Sigmoid colon (tissue), 7 donors: Measurements from ENCODE around the gene PODNL1. TPM values are rescaled to one million over a fixed set of nuclear protein-coding genes. Genes with fewer than 3 reads are reported as not detected.
A peak's percentile ranks its signal among the peaks of the same experiment; 100 is the strongest.

ENCODE experiments used
- DNase-seq: peaks from one replicate; pipeline ENCODE4 v3.0.0-alpha.2; 2019
- H3K27ac ChIP-seq, 4 donors: fragments of 200-600 bp; sonication (generic); one replicate each; pipeline ENCODE4 v1.5.1; 2016 to 2019; ENCODE audit warnings: mild to moderate bottlenecking in 1 of 4
- H3K27me3 ChIP-seq, 3 donors: fragments of 200-600 bp; sonication (generic); one replicate each; pipeline ENCODE4 v1.5.1; 2019; ENCODE audit warnings: mild to moderate bottlenecking in 1 of 3
- H3K36me3 ChIP-seq, 4 donors: fragments of 200-600 bp; sonication (generic); one replicate each; pipeline ENCODE4 v1.5.1; 2016 to 2019
- H3K4me1 ChIP-seq, 4 donors: fragments of 200-600 bp; sonication (generic); one replicate each; pipeline ENCODE4 v1.5.1; 2017 to 2019
- H3K4me3 ChIP-seq, 4 donors: fragments of 200-600 bp; sonication (generic); one replicate each; pipeline ENCODE4 v1.5.1; 2017 to 2019; ENCODE audit warnings: mild to moderate bottlenecking in 2 of 4, moderate library complexity in 1 of 4
- H3K9me3 ChIP-seq, 4 donors: fragments of 200-600 bp in 3 of 4; sonication (generic) in 3 of 4; one replicate each; pipeline versions ENCODE4 v1.5.1 to v1.6.1; 2013 to 2019
- CTCF ChIP-seq, 4 experiments: fragments of 450-650 bp in 3 of 4; fragments of 200-600 bp in 1 of 4; IDR thresholded peaks; one replicate each; pipeline ENCODE4 v1.5.1; 2016 to 2019; ENCODE audit warnings: antibody characterized with exemption in 4 of 4, mild to moderate bottlenecking in 3 of 4, moderate library complexity in 2 of 4
- EP300 ChIP-seq, 4 donors: sonication (generic); formaldehyde crosslinking; IDR thresholded peaks; one replicate each; pipeline ENCODE4 v1.6.1; 2017; ENCODE audit warnings: antibody characterized with exemption in 4 of 4
- POLR2A ChIP-seq, 2 donors: fragments of 450-650 bp; IDR thresholded peaks; one replicate each; pipeline ENCODE4 v1.6.1; 2016; ENCODE audit warnings: antibody characterized with exemption in 2 of 2, mild to moderate bottlenecking in 2 of 2, moderate library complexity in 2 of 2
- POLR2AphosphoS5 ChIP-seq, 4 donors: sonication (generic); formaldehyde crosslinking; IDR thresholded peaks; one replicate each; pipeline ENCODE4 v1.6.1; 2017; ENCODE audit warnings: antibody characterized with exemption in 4 of 4
- WGBS, 2 donors: extraction: QIAGEN DNeasy Blood & Tissue Kit; methylation state at CpG; one replicate each; pipeline ENCODE4 v1.1.7; 2013; 5-methylcytosine and 5-hydroxymethylcytosine counted together
- intact Hi-C: fragments of 100-400 bp; cut with DNase I; formaldehyde crosslinking; loops from one replicate; pipeline ENCODE4 v1.15.1; 2023
- polyA plus RNA-seq, 3 donors: library from polyadenylated mRNA; stranded (reverse); fragments of 200-250 nt; gene quantifications; one replicate each; pipeline ENCODE4 v1.2.3, GENCODE V29; 2013
- total RNA-seq, 4 donors: library from RNA; depleted of rRNA; stranded (reverse); fragments of >200 nt; gene quantifications; one replicate each; pipeline ENCODE4 v1.1.0, GENCODE V29; 2016
- donor health status: healthy with polysubstance abuse.
- donor health status: Bipolar disorder and iron deficiency.
- donor health status: healthy.

Gene PODNL1
- total and polyA plus RNA-seq, 7 donors: 2.5 to 5.4 (median 2.9) TPM; not detected in 4

GRCh38 chr19:13905634-13906520 is 32.3 kb downstream of the PODNL1 start, which contains the start of the genes BRME1 and CC2D1A:
Gene BRME1, minus strand, starts transcription at chr19:13906117. Its CDS starts 1,225 bp downstream, at chr19:13904892.
Gene CC2D1A, plus strand, starts transcription at chr19:13906201. Its CDS starts 241 bp downstream, at chr19:13906442.
- no peaks in the 10 kb centered on the region for H3K27me3 ChIP-seq
- DNase-seq: peak; percentile 95
- TF ChIP-seq POLR2A (IDR thresholded peaks at IDR 0.05) (peak in 1 of 2 donors; percentile 28), POLR2AphosphoS5 (IDR thresholded peaks at IDR 0.05) (peak; percentile 32 to 83 (median 66)), EP300 (IDR thresholded peaks at IDR 0.05) (no peak)
- peaks cover 0 to 15% (median 7%) of the 10 kb centered on the region in 4 donors for H3K36me3 ChIP-seq
- H3K9me3 ChIP-seq: no peaks in the 10 kb centered on the region
- peak within 1 kb of the TSS; percentile 56 to 76 (median 71) for H3K27ac ChIP-seq
- H3K4me3 ChIP-seq: peak within 1 kb of the TSS; percentile 68 to 89 (median 74)
- WGBS, 2 donors: 9 to 13% methylated on average over 86 of the region's 86 CpGs
- H3K4me1 ChIP-seq: peaks cover 0 to 24% (median 15%) of the 10 kb centered on the region in 4 donors
- intact Hi-C loops: no loop called here

GRCh38 chr19:13902993-13903555 is 35.1 kb downstream of the PODNL1 start:
- no peak for DNase-seq
- H3K9me3 ChIP-seq: no peaks in the 10 kb centered on the region
- H3K4me3 ChIP-seq: no peak overlapping the region
- intact Hi-C loops: no loop called here
- peaks cover 0 to 23% (median 15%) of the 10 kb centered on the region in 4 donors for H3K4me1 ChIP-seq
- H3K36me3 ChIP-seq: no peaks in the 10 kb centered on the region
- no peaks in the 10 kb centered on the region for H3K27me3 ChIP-seq
- no peak for TF ChIP-seq POLR2A (IDR thresholded peaks at IDR 0.05)
- TF ChIP-seq EP300 (IDR thresholded peaks at IDR 0.05): no peak
- TF ChIP-seq POLR2AphosphoS5 (IDR thresholded peaks at IDR 0.05): no peak
- no peak for TF ChIP-seq CTCF (IDR thresholded peaks at IDR 0.05)
- WGBS, 2 donors: 79 to 81% methylated on average over 4 of the region's 4 CpGs
- H3K27ac ChIP-seq: no peak overlapping the region

- H3K27me3 ChIP-seq: no peaks in the 10 kb centered on the region
- DNase-seq: no peak
- no peaks in the 10 kb centered on the region for H3K9me3 ChIP-seq
- no peak for TF ChIP-seq CTCF (IDR thresholded peaks at IDR 0.05)
- no peak for TF ChIP-seq EP300 (IDR thresholded peaks at IDR 0.05)
- no peak for TF ChIP-seq POLR2A (IDR thresholded peaks at IDR 0.05)
- TF ChIP-seq POLR2AphosphoS5 (IDR thresholded peaks at IDR 0.05): no peak
- intact Hi-C loops: no loop called here
- no peaks in the 10 kb centered on the region for H3K36me3 ChIP-seq
- H3K4me3 ChIP-seq: no peak overlapping the region
- H3K27ac ChIP-seq: no peak overlapping the region
- WGBS, 2 donors: 67 to 72% methylated on average over 5 of the region's 5 CpGs
- no peaks in the 10 kb centered on the region for H3K4me1 ChIP-seq
These were observed 38.2 kb downstream of the PODNL1 start for GRCh38 chr19:13899912-13900584.

- TF ChIP-seq POLR2AphosphoS5 (IDR thresholded peaks at IDR 0.05): no peak
- TF ChIP-seq EP300 (IDR thresholded peaks at IDR 0.05): no peak
- TF ChIP-seq CTCF (IDR thresholded peaks at IDR 0.05): no peak
- TF ChIP-seq POLR2A (IDR thresholded peaks at IDR 0.05): no peak
- H3K4me3 ChIP-seq: no peak overlapping the region
- WGBS, 2 donors: 16 to 68% methylated on average over 10 of the region's 10 CpGs
- no peak overlapping the region for H3K27ac ChIP-seq
- no peaks in the 10 kb centered on the region for H3K9me3 ChIP-seq
- no peaks in the 10 kb centered on the region for H3K27me3 ChIP-seq
- no peaks in the 10 kb centered on the region for H3K4me1 ChIP-seq
- intact Hi-C loops: no loop called here
- DNase-seq: no peak
- H3K36me3 ChIP-seq: no peaks in the 10 kb centered on the region
These were observed 38.8 kb downstream of the PODNL1 start for GRCh38 chr19:13899393-13899792.
